H1 (cell line): Measurements from ENCODE around the gene TM9SF2. TPM values are rescaled to one million over a fixed set of nuclear protein-coding genes. Genes with fewer than 3 reads are reported as not detected.

Experiments used
- CBX5 ChIP-seq: fragments of 300-800, 300-1000 bp; sonication (generic); IDR thresholded peaks from 2 replicates; pipeline ENCODE4 v1.7.1; 2016; ENCODE audit warnings: antibody characterized with exemption, low read length, low read depth
- CHD1 ChIP-seq: IDR thresholded peaks from 2 replicates; pipeline ENCODE4 v1.6.1; 2012; ENCODE audit warnings: low read depth, low read length, improper control_type of control experiment
- CTBP2 ChIP-seq: IDR thresholded peaks from 2 replicates; pipeline ENCODE4 v1.7.0; 2011; ENCODE audit warnings: borderline replicate concordance, mild to moderate bottlenecking, moderate library complexity, mixed read lengths, low read length; ENCODE audit not compliant: insufficient read depth, insufficient read length
- E2F6 ChIP-seq: IDR thresholded peaks from 2 replicates; pipeline ENCODE4 v1.6.1; 2012; ENCODE audit warnings: inconsistent platforms
- HDAC6 ChIP-seq: IDR thresholded peaks from one replicate; pipeline ENCODE4 v1.7.1; 2012; ENCODE audit warnings: low read depth, mild to moderate bottlenecking, inconsistent platforms, low read length, moderate library complexity
- MAFK ChIP-seq: IDR thresholded peaks from 2 replicates; pipeline ENCODE4 v1.6.1; 2012; ENCODE audit warnings: low read depth, mild to moderate bottlenecking, improper control_type of control experiment, low read length
- RXRA ChIP-seq: IDR thresholded peaks from 2 replicates; pipeline ENCODE4 v1.6.1; 2011; ENCODE audit warnings: low read depth, mild to moderate bottlenecking, low read length, moderate library complexity; ENCODE audit not compliant: insufficient read depth
- polyA plus RNA-seq, 7 experiments: library from polyadenylated mRNA; depleted of rRNA in 3 of 7; stranded (reverse) in 5 of 7; unstranded in 2 of 7; fragments of >200 nt in 5 of 7; fragments of 200-250 nt in 2 of 7; gene quantifications; 1 replicate in 5 of 7; 2 replicates in 1 of 7; 4 replicates in 1 of 7; pipeline versions ENCODE4 v1.2.1 to v1.2.3, GENCODE V29; 2011 to 2013; ENCODE audit warnings: missing spikeins in 2 of 7, mixed read lengths in 2 of 7
- total RNA-seq: library from RNA; stranded (reverse); fragmentation: NEBNext Ultra II Directional; extraction: Animal tissue kit (Norgen Biotek cat#: 25700); gene quantifications from 2 replicates; pipeline ENCODE4 v1.2.1, GENCODE V29; 2021

TM9SF2 gene
- total and polyA plus RNA-seq, 2 of the 8 experiments (the other 6 are each of a cell fraction or from before 2014, with no cell fraction given) = 68.0 to 101 TPM

- TF ChIP-seq CHD1 (no peak), HDAC6 (no peak), CBX5 (no peak), E2F6 (no peak), CTBP2 (no peak), RXRA (no peak), MAFK (no peak)
Measured at GRCh38 chr13:99564386-99564785, 63.1 kb downstream of the TM9SF2 start (continued).
